DOHH2 (cell line): ENCODE measurements around the gene HDAC8.

Experiments used
- CTCF ChIP-seq: fragments of 200-600 bp; sonication (generic); IDR thresholded peaks from one replicate; pipeline ENCODE4 v1.5.1; 2014; ENCODE audit warnings: antibody characterized with exemption, mild to moderate bottlenecking, low read depth, low read length; ENCODE audit not compliant: poor library complexity, severe bottlenecking
- EZH2phosphoT487 ChIP-seq: fragments of 200-600 bp; sonication (generic); IDR thresholded peaks from 2 replicates; pipeline ENCODE4 v1.6.1; 2017; ENCODE audit warnings: borderline replicate concordance, mild to moderate bottlenecking, antibody characterized with exemption, low read length, moderate library complexity, mixed read lengths

- TF ChIP-seq CTCF (no peak), EZH2phosphoT487 (no peak)
Measured at GRCh38 chrX:72536542-72536941, 36.1 kb downstream of the HDAC8 start.
